HepG2 (cell line): ENCODE measurements around the gene COMMD1. TPM values are rescaled to one million over a fixed set of nuclear protein-coding genes. Genes with fewer than 3 reads are reported as not detected.

Source experiments
- ATAC-seq: fragments of 200-7000 bp; cut with Tn5 transposase; 3 replicates; pipeline ENCODE4 v1.9.1; 2020; ENCODE audit warnings: mild to moderate bottlenecking, moderate library complexity
- BruUV-seq: library from RNA; stranded (reverse); fragments of 400-500 nt; replicated peaks from 2 replicates; lab custom pipeline; 2021; lab: Mats Ljungman, UMichigan
- CTCF ChIA-PET: fragments of 300-600 bp; formaldehyde crosslinking; extraction: SDS; loops from one replicate; lab custom pipeline; 2021; ENCODE audit warnings: low total read pairs, inconsistent platforms, low intra/inter-chr PET ratio; lab: Yijun Ruan, JAX
- POLR2A ChIA-PET: fragments of 350-600 bp; sonication (Branson Sonifier 250); formaldehyde crosslinking; loops from one replicate; lab custom pipeline; 2020; ENCODE audit warnings: antibody characterized with exemption, inconsistent platforms; lab: Yijun Ruan, JAX
- DNase-seq: peaks from one replicate; pipeline ENCODE4 v3.0.0-alpha.2; 2015; ENCODE audit warnings: low spot score
- FAIRE-seq: peaks from 3 replicates; lab custom pipeline; 2011; peaks lifted over from hg19 to GRCh38; lab: Jason Lieb, UNC
- H2AFZ ChIP-seq: one replicate; pipeline ENCODE4 v1.6.1; 2011; ENCODE audit warnings: low read length, inconsistent platforms
- H3K27ac ChIP-seq: fragments of 300-600 bp; 3 replicates; pipeline ENCODE4 v1.8.0; 2011; ENCODE audit warnings: mixed run types, mild to moderate bottlenecking, mixed read lengths, low read length, inconsistent platforms; ENCODE audit not compliant: insufficient read depth; ENCODE audit errors: extremely low read length
- H3K27me3 ChIP-seq, 2 experiments: fragments of 200-600 bp in 1 of 2; 2 replicates in 1 of 2; 3 replicates in 1 of 2; pipeline versions ENCODE4 v1.6.0 to v1.8.0; 2011; ENCODE audit warnings: low read length in 2 of 2, mild to moderate bottlenecking in 2 of 2, moderate library complexity in 2 of 2, inconsistent platforms in 1 of 2; ENCODE audit not compliant: insufficient read depth in 2 of 2, control insufficient read depth in 1 of 2
- H3K36me3 ChIP-seq, 2 experiments: fragments of 200-600 bp in 1 of 2; replicated peaks in 1 of 2; 2 replicates in 1 of 2; 3 replicates in 1 of 2; pipeline versions ENCODE4 v1.5.1 to v1.8.0; 2011; ENCODE audit warnings: low read length in 2 of 2, inconsistent platforms in 1 of 2; ENCODE audit not compliant: insufficient read depth in 2 of 2, control insufficient read depth in 1 of 2
- H3K4me1 ChIP-seq: 2 replicates; pipeline ENCODE4 v1.5.1; 2012; ENCODE audit warnings: low read length, inconsistent platforms; ENCODE audit not compliant: insufficient read depth
- H3K4me2 ChIP-seq: 2 replicates; pipeline ENCODE4 v1.6.0; 2011; ENCODE audit warnings: low read depth, low read length, inconsistent platforms
- H3K4me3 ChIP-seq, 3 experiments: fragments of 200-600 bp in 1 of 3; sonication (generic), shearing (Covaris generic) in 1 of 3; replicated peaks in 1 of 3; 2 replicates each; pipeline ENCODE4 v1.5.1; 2011 to 2016; ENCODE audit warnings: low read length in 3 of 3, inconsistent platforms in 2 of 3, low read depth in 2 of 3, mild to moderate bottlenecking in 2 of 3, control low read depth in 1 of 3, mixed read lengths in 1 of 3; ENCODE audit not compliant: insufficient read depth in 1 of 3
- H3K79me2 ChIP-seq: one replicate; pipeline ENCODE4 v1.6.1; 2011; ENCODE audit warnings: low read length, inconsistent platforms; ENCODE audit not compliant: insufficient read depth
- H3K9ac ChIP-seq: 2 replicates; pipeline ENCODE4 v1.6.0; 2011; ENCODE audit warnings: mild to moderate bottlenecking, low read depth, low read length, inconsistent platforms; ENCODE audit not compliant: insufficient read depth
- H3K9me3 ChIP-seq: 2 replicates; pipeline ENCODE4 v1.5.1; 2012; ENCODE audit warnings: mild to moderate bottlenecking, low read length
- H4K20me1 ChIP-seq: 2 replicates; pipeline ENCODE4 v1.6.0; 2011; ENCODE audit warnings: inconsistent platforms, mild to moderate bottlenecking, low read length, moderate library complexity; ENCODE audit not compliant: insufficient read depth
- FOXC1 ChIP-seq: sonication (generic); formaldehyde crosslinking; IDR thresholded peaks from 2 replicates; pipeline ENCODE4 v1.8.0; 2022; ENCODE audit warnings: mild to moderate bottlenecking, missing genetic modification reagents, borderline replicate concordance
- GLI4 ChIP-seq: sonication (generic); formaldehyde crosslinking; IDR thresholded peaks from 2 replicates; pipeline ENCODE4 v1.5.1; 2020; ENCODE audit warnings: missing genetic modification reagents, mild to moderate bottlenecking, moderate library complexity, borderline replicate concordance
- POLR2A ChIP-seq, 2 experiments: IDR thresholded peaks; 2 replicates each; pipeline ENCODE4 v1.6.1; 2011; ENCODE audit warnings: low read depth in 2 of 2, low read length in 2 of 2, mild to moderate bottlenecking in 1 of 2, moderate library complexity in 1 of 2; ENCODE audit not compliant: insufficient read depth in 1 of 2
- SATB2 ChIP-seq: sonication (generic); formaldehyde crosslinking; IDR thresholded peaks from 2 replicates; pipeline ENCODE4 v1.5.0; 2020; ENCODE audit warnings: missing genetic modification reagents
- SUZ12 ChIP-seq: fragments of 150-350 bp; IDR thresholded peaks from 2 replicates; pipeline ENCODE4 v1.6.1; 2014; ENCODE audit warnings: low read depth, low read length
- ZFX ChIP-seq: sonication (generic); formaldehyde crosslinking; IDR thresholded peaks from 2 replicates; pipeline ENCODE4 v1.4.0; 2020; ENCODE audit warnings: mild to moderate bottlenecking, low read depth, missing genetic modification reagents, moderate library complexity
- ZNF207 ChIP-seq: fragments of 450-650 bp; IDR thresholded peaks from 2 replicates; pipeline ENCODE4 v1.6.1; 2016; ENCODE audit warnings: antibody characterized with exemption, borderline replicate concordance
- ZNF263 ChIP-seq: sonication (generic); formaldehyde crosslinking; IDR thresholded peaks from 2 replicates; pipeline ENCODE4 v1.4.0; 2020; ENCODE audit warnings: missing genetic modification reagents
- ZNF616 ChIP-seq: sonication (generic); formaldehyde crosslinking; IDR thresholded peaks from 2 replicates; pipeline ENCODE4 v1.5.0; 2020; ENCODE audit warnings: low read depth, mild to moderate bottlenecking, missing genetic modification reagents
- ZSCAN12 ChIP-seq: sonication (generic); formaldehyde crosslinking; IDR thresholded peaks from 2 replicates; pipeline ENCODE4 v1.9.0; 2021; ENCODE audit warnings: mild to moderate bottlenecking, missing genetic modification reagents
- in situ Hi-C: cut with HindIII; loops from 2 replicates; pipeline ENCODE4 v1.10.0; 2017; ENCODE audit warnings: low pct_unique_long_range_greater_than_20kb; ENCODE audit not compliant: extremely low pct_ligation_motif_present
- intact Hi-C: fragments of 100-400 bp; cut with micrococcal nuclease; formaldehyde crosslinking; loops from one replicate; pipeline ENCODE4 v1.10.0; 2022; ENCODE audit not compliant: unreplicated experiment
- polyA plus RNA-seq, 8 experiments: library from polyadenylated mRNA; depleted of rRNA in 3 of 8; stranded (reverse) in 7 of 8; unstranded in 1 of 8; fragments of >200 nt; fragmentation: Illumina TruSeq in 4 of 8; extraction: Trizol in 4 of 8; gene quantifications; 2 replicates each; pipeline versions ENCODE4 v1.2.1 to v1.2.3, GENCODE V29; 2011 to 2016; ENCODE audit warnings: low read depth in 4 of 8, missing spikeins in 1 of 8, mixed read lengths in 1 of 8; ENCODE audit not compliant: insufficient read depth in 1 of 8
- total RNA-seq, 5 experiments: library from RNA; depleted of rRNA; stranded (reverse); fragments of >200 nt; fragmentation: Illumina TruSeq; extraction: Trizol; gene quantifications; 2 replicates each; pipeline ENCODE4 v1.2.3, GENCODE V29; 2016; ENCODE audit warnings: low read depth in 1 of 5
- TF ChIP-seq, protein P1 (sequence below): sonication (generic); formaldehyde crosslinking; IDR thresholded peaks from 2 replicates; pipeline ENCODE4 v1.4.0; 2020; ENCODE audit warnings: mild to moderate bottlenecking, low read depth, missing genetic modification reagents
- TF ChIP-seq, protein P2 (sequence below): sonication (generic); formaldehyde crosslinking; IDR thresholded peaks from 2 replicates; pipeline ENCODE4 v1.8.0; 2022; ENCODE audit warnings: missing genetic modification reagents, mild to moderate bottlenecking, inconsistent platforms, borderline replicate concordance
- TF ChIP-seq, protein P3 (sequence below): sonication (generic); formaldehyde crosslinking; IDR thresholded peaks from 2 replicates; pipeline ENCODE4 v1.5.1; 2020; ENCODE audit warnings: missing genetic modification reagents, mild to moderate bottlenecking, borderline replicate concordance
- TF ChIP-seq, protein P4 (sequence below): sonication (generic); formaldehyde crosslinking; IDR thresholded peaks from 2 replicates; pipeline ENCODE4 v1.5.0; 2020; ENCODE audit warnings: mild to moderate bottlenecking, missing genetic modification reagents
- TF ChIP-seq, protein P5 (sequence below): sonication (generic); formaldehyde crosslinking; IDR thresholded peaks from 2 replicates; pipeline ENCODE4 v1.5.1; 2020; ENCODE audit warnings: missing genetic modification reagents, mild to moderate bottlenecking, borderline replicate concordance

The COMMD1 gene
- total and polyA plus RNA-seq, 2 of the 13 experiments (the other 11 are each of a cell fraction or from before 2014, with no cell fraction given): 25.7 to 105 TPM

DNA sequence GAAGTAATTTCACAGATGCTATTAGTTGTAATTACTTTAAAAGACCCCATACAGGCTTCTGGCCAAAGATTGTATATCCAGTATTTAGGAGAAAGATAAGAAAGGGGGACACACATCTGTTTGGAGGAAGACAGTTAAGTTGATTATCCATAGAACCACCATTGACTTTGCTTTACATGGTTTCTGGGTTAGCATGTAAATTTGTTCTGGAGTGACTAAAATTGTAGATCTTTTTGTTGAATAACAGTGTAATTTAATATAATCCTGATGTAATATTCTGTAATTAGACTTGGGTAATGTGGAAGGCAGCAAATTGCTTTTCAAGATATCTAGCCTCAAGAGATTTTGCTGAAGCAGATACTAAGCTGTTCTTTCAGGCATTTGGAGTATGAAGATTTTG lies 17.2 kb downstream of the COMMD1 start:
- H3K4me1 ChIP-seq: no peaks in the 10 kb centered on the region
- no peak overlapping the region for H3K9ac ChIP-seq
- no peaks in the 10 kb centered on the region for H3K79me2 ChIP-seq
- no peak for ATAC-seq
- no peaks in the 10 kb centered on the region for H3K27me3 ChIP-seq
- H3K4me2 ChIP-seq: no peak overlapping the region
- ChIA-PET CTCF (no interaction called here), POLR2A (no interaction called here)
- no peaks in the 10 kb centered on the region for H4K20me1 ChIP-seq
- no peak for FAIRE-seq
- no peak for DNase-seq
- intact Hi-C loops: no loop called here
- in situ Hi-C loops: no loop called here
- H3K4me3 ChIP-seq: no peak overlapping the region
- H2AFZ ChIP-seq: no peak overlapping the region
- H3K9me3 ChIP-seq: no peaks in the 10 kb centered on the region
- H3K27ac ChIP-seq: no peak overlapping the region
- BruUV-seq: no TSS peak
- H3K36me3 ChIP-seq: peaks cover 0 to 4% of the 10 kb centered on the region in 2 experiments; a peak in 2 of 5 replicates
- TF ChIP-seq, protein P1, sequence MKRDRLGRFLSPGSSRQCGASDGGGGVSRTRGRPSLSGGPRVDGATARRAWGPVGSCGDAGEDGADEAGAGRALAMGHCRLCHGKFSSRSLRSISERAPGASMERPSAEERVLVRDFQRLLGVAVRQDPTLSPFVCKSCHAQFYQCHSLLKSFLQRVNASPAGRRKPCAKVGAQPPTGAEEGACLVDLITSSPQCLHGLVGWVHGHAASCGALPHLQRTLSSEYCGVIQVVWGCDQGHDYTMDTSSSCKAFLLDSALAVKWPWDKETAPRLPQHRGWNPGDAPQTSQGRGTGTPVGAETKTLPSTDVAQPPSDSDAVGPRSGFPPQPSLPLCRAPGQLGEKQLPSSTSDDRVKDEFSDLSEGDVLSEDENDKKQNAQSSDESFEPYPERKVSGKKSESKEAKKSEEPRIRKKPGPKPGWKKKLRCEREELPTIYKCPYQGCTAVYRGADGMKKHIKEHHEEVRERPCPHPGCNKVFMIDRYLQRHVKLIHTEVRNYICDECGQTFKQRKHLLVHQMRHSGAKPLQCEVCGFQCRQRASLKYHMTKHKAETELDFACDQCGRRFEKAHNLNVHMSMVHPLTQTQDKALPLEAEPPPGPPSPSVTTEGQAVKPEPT (CRISPR knock-in tag): no peak
- TF ChIP-seq GLI4 (CRISPR knock-in tag): no peak
- no peak for TF ChIP-seq SATB2 (CRISPR knock-in tag)
- TF ChIP-seq ZFX: no peak
- no peak for TF ChIP-seq ZNF263
- no peak for TF ChIP-seq POLR2A (IDR thresholded peaks at IDR 0.05; ENCODE audit: insufficient read depth in 1 of 2, low read depth in 2 of 2, low read length in 2 of 2)
- TF ChIP-seq, protein P2, sequence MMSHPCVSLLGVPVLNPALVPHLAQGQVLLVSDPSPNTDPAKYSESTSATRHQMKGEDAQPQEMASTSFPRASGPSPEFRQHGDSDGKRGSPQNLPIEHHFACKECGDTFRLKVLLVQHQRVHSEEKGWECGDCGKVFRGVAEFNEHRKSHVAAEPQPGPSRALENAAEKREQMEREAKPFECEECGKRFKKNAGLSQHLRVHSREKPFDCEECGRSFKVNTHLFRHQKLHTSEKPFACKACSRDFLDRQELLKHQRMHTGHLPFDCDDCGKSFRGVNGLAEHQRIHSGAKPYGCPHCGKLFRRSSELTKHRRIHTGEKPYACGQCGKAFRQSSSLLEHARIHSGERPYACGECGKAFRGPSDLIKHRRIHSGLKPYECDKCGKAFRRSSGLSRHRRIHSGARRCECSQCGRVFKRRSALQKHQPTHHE (CRISPR knock-in tag): no peak
- TF ChIP-seq, protein P3, sequence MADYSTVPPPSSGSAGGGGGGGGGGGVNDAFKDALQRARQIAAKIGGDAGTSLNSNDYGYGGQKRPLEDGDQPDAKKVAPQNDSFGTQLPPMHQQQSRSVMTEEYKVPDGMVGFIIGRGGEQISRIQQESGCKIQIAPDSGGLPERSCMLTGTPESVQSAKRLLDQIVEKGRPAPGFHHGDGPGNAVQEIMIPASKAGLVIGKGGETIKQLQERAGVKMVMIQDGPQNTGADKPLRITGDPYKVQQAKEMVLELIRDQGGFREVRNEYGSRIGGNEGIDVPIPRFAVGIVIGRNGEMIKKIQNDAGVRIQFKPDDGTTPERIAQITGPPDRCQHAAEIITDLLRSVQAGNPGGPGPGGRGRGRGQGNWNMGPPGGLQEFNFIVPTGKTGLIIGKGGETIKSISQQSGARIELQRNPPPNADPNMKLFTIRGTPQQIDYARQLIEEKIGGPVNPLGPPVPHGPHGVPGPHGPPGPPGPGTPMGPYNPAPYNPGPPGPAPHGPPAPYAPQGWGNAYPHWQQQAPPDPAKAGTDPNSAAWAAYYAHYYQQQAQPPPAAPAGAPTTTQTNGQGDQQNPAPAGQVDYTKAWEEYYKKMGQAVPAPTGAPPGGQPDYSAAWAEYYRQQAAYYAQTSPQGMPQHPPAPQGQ (CRISPR knock-in tag): no peak
- TF ChIP-seq ZSCAN12 (CRISPR knock-in tag): no peak
- TF ChIP-seq, protein P4, sequence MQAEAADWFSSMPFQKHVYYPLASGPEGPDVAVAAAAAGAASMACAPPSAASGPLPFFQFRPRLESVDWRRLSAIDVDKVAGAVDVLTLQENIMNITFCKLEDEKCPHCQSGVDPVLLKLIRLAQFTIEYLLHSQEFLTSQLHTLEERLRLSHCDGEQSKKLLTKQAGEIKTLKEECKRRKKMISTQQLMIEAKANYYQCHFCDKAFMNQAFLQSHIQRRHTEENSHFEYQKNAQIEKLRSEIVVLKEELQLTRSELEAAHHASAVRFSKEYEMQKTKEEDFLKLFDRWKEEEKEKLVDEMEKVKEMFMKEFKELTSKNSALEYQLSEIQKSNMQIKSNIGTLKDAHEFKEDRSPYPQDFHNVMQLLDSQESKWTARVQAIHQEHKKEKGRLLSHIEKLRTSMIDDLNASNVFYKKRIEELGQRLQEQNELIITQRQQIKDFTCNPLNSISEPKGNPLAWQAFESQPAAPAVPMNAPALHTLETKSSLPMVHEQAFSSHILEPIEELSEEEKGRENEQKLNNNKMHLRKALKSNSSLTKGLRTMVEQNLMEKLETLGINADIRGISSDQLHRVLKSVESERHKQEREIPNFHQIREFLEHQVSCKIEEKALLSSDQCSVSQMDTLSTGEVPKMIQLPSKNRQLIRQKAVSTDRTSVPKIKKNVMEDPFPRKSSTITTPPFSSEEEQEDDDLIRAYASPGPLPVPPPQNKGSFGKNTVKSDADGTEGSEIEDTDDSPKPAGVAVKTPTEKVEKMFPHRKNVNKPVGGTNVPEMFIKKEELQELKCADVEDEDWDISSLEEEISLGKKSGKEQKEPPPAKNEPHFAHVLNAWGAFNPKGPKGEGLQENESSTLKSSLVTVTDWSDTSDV: no peak
- TF ChIP-seq, protein P5, sequence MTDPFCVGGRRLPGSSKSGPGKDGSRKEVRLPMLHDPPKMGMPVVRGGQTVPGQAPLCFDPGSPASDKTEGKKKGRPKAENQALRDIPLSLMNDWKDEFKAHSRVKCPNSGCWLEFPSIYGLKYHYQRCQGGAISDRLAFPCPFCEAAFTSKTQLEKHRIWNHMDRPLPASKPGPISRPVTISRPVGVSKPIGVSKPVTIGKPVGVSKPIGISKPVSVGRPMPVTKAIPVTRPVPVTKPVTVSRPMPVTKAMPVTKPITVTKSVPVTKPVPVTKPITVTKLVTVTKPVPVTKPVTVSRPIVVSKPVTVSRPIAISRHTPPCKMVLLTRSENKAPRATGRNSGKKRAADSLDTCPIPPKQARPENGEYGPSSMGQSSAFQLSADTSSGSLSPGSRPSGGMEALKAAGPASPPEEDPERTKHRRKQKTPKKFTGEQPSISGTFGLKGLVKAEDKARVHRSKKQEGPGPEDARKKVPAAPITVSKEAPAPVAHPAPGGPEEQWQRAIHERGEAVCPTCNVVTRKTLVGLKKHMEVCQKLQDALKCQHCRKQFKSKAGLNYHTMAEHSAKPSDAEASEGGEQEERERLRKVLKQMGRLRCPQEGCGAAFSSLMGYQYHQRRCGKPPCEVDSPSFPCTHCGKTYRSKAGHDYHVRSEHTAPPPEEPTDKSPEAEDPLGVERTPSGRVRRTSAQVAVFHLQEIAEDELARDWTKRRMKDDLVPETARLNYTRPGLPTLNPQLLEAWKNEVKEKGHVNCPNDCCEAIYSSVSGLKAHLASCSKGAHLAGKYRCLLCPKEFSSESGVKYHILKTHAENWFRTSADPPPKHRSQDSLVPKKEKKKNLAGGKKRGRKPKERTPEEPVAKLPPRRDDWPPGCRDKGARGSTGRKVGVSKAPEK: no peak
- no peak for TF ChIP-seq ZNF207
- no peak for TF ChIP-seq FOXC1
- TF ChIP-seq SUZ12: no peak
- no peak for TF ChIP-seq ZNF616 (CRISPR knock-in tag)
